Spleen (tissue), 11 donors: ENCODE measurements around the gene TFG. TPM values are rescaled to one million over a fixed set of nuclear protein-coding genes. Genes with fewer than 3 reads are reported as not detected.

Source experiments
- DNase-seq: peaks from one replicate; pipeline ENCODE4 v3.0.0-alpha.2; 2020
- H3K27ac ChIP-seq, 8 donors: fragments of 200-600 bp; sonication (generic) in 7 of 8; 1 replicate in 4 of 8; 2 replicates in 4 of 8; pipeline versions ENCODE4 v1.5.0 to v1.8.0; 2016 to 2021; ENCODE audit warnings: inconsistent platforms in 4 of 8, mild to moderate bottlenecking in 4 of 8, moderate library complexity in 1 of 8
- H3K27me3 ChIP-seq, 7 donors: fragments of 200-600 bp; sonication (generic) in 6 of 7; replicated peaks in 1 of 7; 1 replicate in 4 of 7; 2 replicates in 3 of 7; pipeline versions ENCODE4 v1.5.0 to v1.8.0; 2016 to 2021; ENCODE audit warnings: inconsistent platforms in 3 of 7, mild to moderate bottlenecking in 1 of 7
- H3K36me3 ChIP-seq, 6 donors: fragments of 200-600 bp; sonication (generic) in 5 of 6; 1 replicate in 4 of 6; 2 replicates in 2 of 6; pipeline versions ENCODE4 v1.5.0 to v1.8.0; 2016 to 2021; ENCODE audit warnings: inconsistent platforms in 2 of 6
- H3K4me1 ChIP-seq, 6 donors: fragments of 200-600 bp; sonication (generic) in 5 of 6; 1 replicate in 3 of 6; 2 replicates in 3 of 6; pipeline versions ENCODE4 v1.5.0 to v1.8.0; 2016 to 2021; ENCODE audit warnings: inconsistent platforms in 3 of 6
- H3K4me3 ChIP-seq, 8 donors: fragments of 200-600 bp; sonication (generic) in 7 of 8; 1 replicate in 4 of 8; 2 replicates in 4 of 8; pipeline versions ENCODE4 v1.5.0 to v1.8.0; 2016 to 2021; ENCODE audit warnings: inconsistent platforms in 4 of 8, mild to moderate bottlenecking in 4 of 8, moderate library complexity in 2 of 8
- H3K9me3 ChIP-seq, 8 donors: fragments of 200-600 bp; sonication (generic) in 7 of 8; 1 replicate in 4 of 8; 2 replicates in 4 of 8; pipeline versions ENCODE4 v1.5.0 to v1.8.0; 2016 to 2021; ENCODE audit warnings: inconsistent platforms in 4 of 8
- CTCF ChIP-seq, 11 experiments: fragments of 200-600 bp in 7 of 11; fragments of 450-650 bp in 4 of 11; sonication (generic) in 4 of 11; IDR thresholded peaks in 8 of 11; conservative IDR thresholded peaks in 3 of 11; 1 replicate in 7 of 11; 2 replicates in 4 of 11; pipeline versions ENCODE4 v1.4.0 to v1.8.0; 2016 to 2021; ENCODE audit warnings: antibody characterized with exemption in 11 of 11, inconsistent platforms in 4 of 11, mild to moderate bottlenecking in 1 of 11
- POLR2A ChIP-seq, 3 donors: fragments of 450-650 bp; IDR thresholded peaks; one replicate each; pipeline ENCODE4 v1.5.1; 2017; ENCODE audit warnings: antibody characterized with exemption in 3 of 3, mild to moderate bottlenecking in 1 of 3
- POLR2AphosphoS5 ChIP-seq, 3 donors: sonication (generic); formaldehyde crosslinking; IDR thresholded peaks; one replicate each; pipeline ENCODE4 v1.5.1; 2017; ENCODE audit warnings: antibody characterized with exemption in 3 of 3
- WGBS, 5 donors: extraction: QIAGEN DNeasy Blood & Tissue Kit in 3 of 5; methylation state at CpG; one replicate each; pipeline versions ENCODE4 v1.1.5 to v1.1.7; 2013 to 2018; 5-methylcytosine and 5-hydroxymethylcytosine counted together
- intact Hi-C: fragments of 100-400 bp; cut with DNase I; formaldehyde crosslinking; loops from one replicate; pipeline ENCODE4 v1.15.0; 2023; ENCODE audit warnings: low total_unique reads
- polyA plus RNA-seq, 3 donors: library from polyadenylated mRNA; stranded (reverse); fragments of 200-250 nt; gene quantifications; one replicate each; pipeline ENCODE4 v1.2.1, GENCODE V29; 2013
- total RNA-seq, 7 donors: library from RNA; depleted of rRNA in 3 of 7; stranded (reverse); fragments of >200 nt in 3 of 7; fragmentation: NEBNext Ultra II Directional in 4 of 7; extraction: Animal tissue kit (Norgen Biotek cat#: 25700) in 4 of 7; gene quantifications; one replicate each; pipeline versions ENCODE4 v1.1.0 to v1.2.1, GENCODE V29; 2016 to 2021
- donor health status: healthy with polysubstance abuse.
- donor health status: DM: no; HTN: no; CAD: no; lungs with moderate emphysema.
- donor health status: DM: no; HTN: no; CAD: no.
- donor health status: Bipolar disorder and iron deficiency.
- donor health status: healthy.
- donor health status: DM: no; HTN: no; CAD: no.
- donor health status: DM: yes; HTN: yes; CAD: no.

The TFG gene
- total and polyA plus RNA-seq, 10 donors = 28.0 to 70.8 (median 56.4) TPM

GRCh38 chr3:100766069-100766468 is 56.8 kb downstream of the TFG start:
- Histone ChIP-seq H3K36me3 (no peaks in the 10 kb centered on the region), H3K27ac (no peak overlapping the region), H3K4me3 (no peak overlapping the region), H3K4me1 (no peaks in the 10 kb centered on the region), H3K27me3 (no peaks in the 10 kb centered on the region), H3K9me3 (no peaks in the 10 kb centered on the region)
- intact Hi-C loops = no loop called here
- DNase-seq = no peak
- WGBS, 5 donors = 85 to 93% (median 89%) methylated on average over 2 of the region's 2 CpGs
- TF ChIP-seq POLR2AphosphoS5 (IDR thresholded peaks at IDR 0.05) (no peak), CTCF (IDR thresholded peaks at IDR 0.05 in 8 of 11, conservative IDR thresholded peaks at IDR 0.05 in 3 of 11) (no peak), POLR2A (IDR thresholded peaks at IDR 0.05) (no peak)

- Histone ChIP-seq H3K27me3 (no peaks in the 10 kb centered on the region), H3K4me1 (no peaks in the 10 kb centered on the region), H3K9me3 (no peaks in the 10 kb centered on the region), H3K27ac (no peak overlapping the region), H3K36me3 (no peaks in the 10 kb centered on the region), H3K4me3 (no peak overlapping the region)
- TF ChIP-seq CTCF (IDR thresholded peaks at IDR 0.05 in 8 of 11, conservative IDR thresholded peaks at IDR 0.05 in 3 of 11) (no peak), POLR2A (IDR thresholded peaks at IDR 0.05) (no peak), POLR2AphosphoS5 (IDR thresholded peaks at IDR 0.05) (no peak)
- intact Hi-C loops = no loop called here
- no peak for DNase-seq
- 79 to 92% (median 84%) methylated on average over 3 of the region's 3 CpGs for WGBS, 5 donors
These were observed 60.4 kb downstream of the TFG start for GRCh38 chr3:100769693-100770092.

- H3K4me3 ChIP-seq = no peak overlapping the region
- no peaks in the 10 kb centered on the region for H3K9me3 ChIP-seq
- TF ChIP-seq POLR2A (IDR thresholded peaks at IDR 0.05) (no peak), POLR2AphosphoS5 (IDR thresholded peaks at IDR 0.05) (no peak)
- H3K27me3 ChIP-seq = no peaks in the 10 kb centered on the region
- no peak overlapping the region for H3K27ac ChIP-seq
- no peaks in the 10 kb centered on the region for H3K36me3 ChIP-seq
- 92 to 98% (median 95%) methylated on average over 3 of the region's 3 CpGs for WGBS, 5 donors
- no peaks in the 10 kb centered on the region for H3K4me1 ChIP-seq
- intact Hi-C loops = no loop called here
- DNase-seq = no peak
These were observed 65.9 kb downstream of the TFG start for GRCh38 chr3:100775226-100775625.

DNA sequence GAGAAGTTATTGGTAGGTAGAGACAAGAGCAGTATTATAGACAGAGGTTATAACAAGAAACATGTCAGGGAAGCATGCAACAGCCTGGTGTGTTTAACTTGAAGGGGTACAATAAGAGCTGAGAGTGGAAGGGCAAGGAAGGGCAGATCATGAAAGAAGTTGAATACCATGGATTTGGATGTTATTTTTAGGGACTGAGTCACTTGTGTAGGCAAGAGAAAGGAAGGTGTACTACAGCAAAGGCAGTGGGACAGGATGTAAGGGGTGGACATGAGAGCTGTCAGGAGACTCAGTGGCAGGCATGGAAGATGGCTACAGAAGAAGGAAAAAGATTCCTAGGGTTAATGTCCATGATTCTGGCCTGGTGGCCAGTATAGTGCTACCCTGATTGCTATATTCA is 66.4 kb downstream of the TFG start:
- TF ChIP-seq POLR2AphosphoS5 (IDR thresholded peaks at IDR 0.05) (no peak), CTCF (IDR thresholded peaks at IDR 0.05 in 8 of 11, conservative IDR thresholded peaks at IDR 0.05 in 3 of 11) (no peak), POLR2A (IDR thresholded peaks at IDR 0.05) (no peak)
- H3K36me3 ChIP-seq = no peaks in the 10 kb centered on the region
- no peak overlapping the region for H3K27ac ChIP-seq
- DNase-seq = no peak
- intact Hi-C loops = no loop called here
- no peak overlapping the region for H3K4me3 ChIP-seq
- no peaks in the 10 kb centered on the region for H3K27me3 ChIP-seq
- no peaks in the 10 kb centered on the region for H3K4me1 ChIP-seq
- no peaks in the 10 kb centered on the region for H3K9me3 ChIP-seq

- no peak for DNase-seq
- H3K36me3 ChIP-seq = no peaks in the 10 kb centered on the region
- TF ChIP-seq CTCF (IDR thresholded peaks at IDR 0.05 in 8 of 11, conservative IDR thresholded peaks at IDR 0.05 in 3 of 11) (no peak), POLR2A (IDR thresholded peaks at IDR 0.05) (no peak), POLR2AphosphoS5 (IDR thresholded peaks at IDR 0.05) (no peak)
- H3K4me1 ChIP-seq = no peaks in the 10 kb centered on the region
- H3K27me3 ChIP-seq = no peaks in the 10 kb centered on the region
- intact Hi-C loops = no loop called here
- H3K27ac ChIP-seq = no peak overlapping the region
- WGBS, 5 donors = 93 to 100% (median 96%) methylated on average over 2 of the region's 2 CpGs
- H3K4me3 ChIP-seq = no peak overlapping the region
- H3K9me3 ChIP-seq = no peaks in the 10 kb centered on the region
These were observed 66.9 kb downstream of the TFG start for GRCh38 chr3:100776097-100776729.
